ENCODE results near the gene NME7.

The NME7 gene

GRCh38 chr1:169110236-169110635 is 257.4 kb downstream of the NME7 start:
- in situ Hi-C loops (cut with HindIII; ENCODE audit: low sequenced_read_pairs), result no loop called here

DNA sequence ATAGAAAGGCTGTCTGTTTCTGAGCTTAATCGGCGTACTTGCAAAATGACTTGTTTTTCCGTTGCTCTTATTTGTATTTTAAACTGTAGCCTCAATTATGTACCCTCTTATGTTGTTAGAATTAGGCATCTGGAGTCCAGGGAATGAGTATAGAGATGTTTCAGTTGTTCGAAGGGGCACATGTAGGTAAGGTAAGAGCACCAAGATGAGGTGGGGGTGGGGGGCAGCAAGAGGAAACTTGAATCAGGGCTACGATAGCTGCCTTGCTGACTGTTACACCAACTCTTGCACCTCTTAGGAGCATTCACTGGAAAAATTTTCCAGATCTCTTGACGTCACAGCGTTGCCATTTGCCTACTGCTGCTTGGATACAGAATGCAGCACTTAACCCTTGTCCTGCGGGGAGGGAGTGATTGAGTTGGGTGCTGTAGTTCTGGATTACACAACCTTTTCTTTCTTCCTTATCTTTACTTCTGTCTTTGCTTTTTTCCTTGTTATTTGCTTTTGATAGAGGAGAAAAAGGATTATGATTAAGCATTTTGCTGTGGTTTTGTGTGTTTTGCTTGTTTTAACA is 257.9 kb downstream of the NME7 start:
- in situ Hi-C loops (cut with HindIII; ENCODE audit: low sequenced_read_pairs), result no loop called here

- in situ Hi-C loops (cut with HindIII; ENCODE audit: low sequenced_read_pairs), result no loop called here
These were observed 258.6 kb downstream of the NME7 start for GRCh38 chr1:169108863-169109560.

DNA sequence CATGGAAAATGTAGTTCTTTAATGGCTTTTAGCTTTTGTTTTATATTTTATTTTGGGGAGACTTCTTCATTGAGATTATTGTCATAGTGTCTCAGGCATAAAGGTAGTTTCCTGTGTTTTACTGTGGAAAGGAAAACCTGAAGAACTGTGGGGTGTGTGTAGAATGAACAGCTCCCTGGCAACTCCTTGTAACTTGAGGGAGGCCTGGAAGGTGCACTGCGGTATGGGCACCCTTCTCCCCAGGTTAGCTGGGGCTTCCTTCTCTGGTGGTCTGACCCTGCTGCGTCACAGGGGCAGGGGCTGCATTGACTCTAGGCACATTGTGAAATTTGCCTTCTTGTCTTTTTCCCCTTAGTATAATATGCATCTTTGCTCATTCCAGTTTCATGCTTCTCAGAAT is 259.4 kb downstream of the NME7 start:
- in situ Hi-C loops (cut with HindIII; ENCODE audit: low sequenced_read_pairs), result no loop called here

- in situ Hi-C loops (cut with HindIII; ENCODE audit: low sequenced_read_pairs), result no loop called here
These were observed 259.9 kb downstream of the NME7 start for GRCh38 chr1:169107603-169108208.

DNA sequence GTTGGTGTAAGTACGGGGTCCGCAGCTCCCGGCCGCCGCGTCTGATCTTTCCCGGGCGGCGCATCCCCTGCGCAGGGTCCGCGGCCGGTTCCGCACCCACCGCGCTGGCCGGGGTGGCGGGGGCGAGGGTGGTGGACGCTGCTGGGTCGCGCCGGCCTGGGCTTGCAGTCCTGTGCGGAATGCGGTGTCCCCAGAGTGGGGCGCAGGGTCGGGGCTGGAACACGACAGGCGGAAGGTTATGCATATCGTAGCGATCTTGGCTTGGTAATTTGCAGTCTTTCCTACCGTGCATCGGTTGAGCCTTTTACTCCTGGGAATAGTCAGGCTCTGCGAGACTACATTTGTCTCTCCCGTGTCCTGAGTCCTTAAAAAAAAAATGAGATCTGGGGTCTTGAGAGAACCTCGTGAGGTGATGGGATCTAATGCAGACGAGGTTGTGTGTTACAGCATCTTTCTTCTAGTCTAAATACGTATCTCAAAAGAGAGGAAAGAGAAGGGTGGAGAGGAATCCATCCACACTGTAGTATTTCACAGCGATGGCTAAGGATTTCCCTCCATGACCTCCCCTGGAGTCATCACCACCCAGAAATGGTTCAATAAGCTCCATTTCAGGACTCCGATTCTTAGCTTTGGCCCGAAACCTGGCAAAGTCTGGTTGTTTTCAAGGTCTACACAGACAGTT is 260.5 kb downstream of the NME7 start:
- in situ Hi-C loops (cut with HindIII; ENCODE audit: low sequenced_read_pairs), result no loop called here

GRCh38 chr1:169106095-169106920 is 261.3 kb downstream of the NME7 start, which contains the start of gene ATP1B1:
Gene ATP1B1, plus strand, starts transcription at chr1:169106690. Its CDS starts 140 bp downstream, at chr1:169106830.
- in situ Hi-C loops (cut with HindIII; ENCODE audit: low sequenced_read_pairs), result no loop called here

GRCh38 chr1:169105434-169106094 is 262.0 kb downstream of the NME7 start:
- in situ Hi-C loops (cut with HindIII; ENCODE audit: low sequenced_read_pairs), result no loop called here

DNA sequence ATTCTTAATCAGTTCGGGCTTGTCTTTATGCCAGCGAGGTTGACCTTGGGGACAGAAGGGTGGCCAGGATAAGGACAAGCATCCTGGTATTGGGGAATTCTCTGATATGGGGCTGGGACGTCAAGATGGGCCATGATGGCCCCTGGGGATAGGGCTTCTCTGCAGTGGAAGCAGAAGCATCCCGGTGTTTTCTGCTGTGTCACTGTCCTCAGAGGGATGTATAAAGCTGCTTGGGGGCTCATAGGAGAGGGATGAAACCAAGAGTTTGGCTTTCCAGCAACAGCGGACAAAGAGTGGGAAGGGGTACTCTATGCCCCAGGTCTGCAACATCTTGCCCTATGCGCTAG is 262.5 kb downstream of the NME7 start:
- in situ Hi-C loops (cut with HindIII; ENCODE audit: low sequenced_read_pairs), result no loop called here

DNA sequence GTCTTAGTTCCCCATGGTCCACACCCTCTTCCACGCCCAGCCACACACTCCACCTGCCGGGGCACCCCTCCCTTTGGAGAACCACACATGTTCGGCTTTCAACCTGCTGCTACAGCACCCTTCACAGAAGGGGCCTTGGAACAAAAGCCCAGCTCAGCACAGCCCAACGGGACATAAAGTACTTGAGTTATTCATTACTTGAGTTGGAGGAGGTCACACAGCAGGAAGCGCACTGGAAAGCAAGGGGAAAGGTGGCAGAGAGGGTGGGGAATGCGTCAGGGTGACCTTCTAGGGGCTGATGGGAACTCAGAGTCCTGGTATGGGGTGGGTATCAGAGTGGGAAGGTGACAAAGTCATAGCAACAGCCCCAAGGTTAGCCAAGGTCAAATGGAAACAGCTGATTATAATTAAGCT is 264.1 kb downstream of the NME7 start:
- in situ Hi-C loops (cut with HindIII; ENCODE audit: low sequenced_read_pairs), result no loop called here

- in situ Hi-C loops (cut with HindIII; ENCODE audit: low sequenced_read_pairs), result no loop called here
These were observed 264.6 kb downstream of the NME7 start for GRCh38 chr1:169103002-169103401.

DNA sequence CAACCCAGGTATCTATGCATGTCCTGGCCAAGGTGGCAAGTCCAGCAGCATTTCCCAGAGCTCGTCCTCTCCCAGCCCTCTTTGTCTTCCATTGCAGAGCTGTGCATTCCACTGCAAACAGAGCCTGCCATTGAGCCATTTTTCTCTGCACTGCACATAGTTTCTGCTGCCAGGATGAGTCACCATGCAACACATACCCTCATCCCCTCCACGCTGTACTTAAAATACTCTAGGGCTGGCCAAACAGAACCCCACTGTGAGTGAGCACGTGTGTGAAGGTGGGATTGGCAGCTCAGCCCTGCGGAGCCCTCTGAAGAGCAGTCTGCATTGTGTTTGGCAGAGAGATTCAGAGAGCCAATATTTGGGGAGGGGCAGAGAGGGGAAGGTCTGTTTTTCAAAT is 265.0 kb downstream of the NME7 start:
- in situ Hi-C loops (cut with HindIII; ENCODE audit: low sequenced_read_pairs), result no loop called here

- in situ Hi-C loops (cut with HindIII; ENCODE audit: low sequenced_read_pairs), result no loop called here
These were observed 266.9 kb downstream of the NME7 start for GRCh38 chr1:169100651-169101088.

GRCh38 chr1:169100208-169100607 is 267.4 kb downstream of the NME7 start:
- in situ Hi-C loops (cut with HindIII; ENCODE audit: low sequenced_read_pairs), result no loop called here

GRCh38 chr1:169099561-169099960 is 268.0 kb downstream of the NME7 start:
- in situ Hi-C loops (cut with HindIII; ENCODE audit: low sequenced_read_pairs), result no loop called here

GRCh38 chr1:169098380-169098779 is 269.2 kb downstream of the NME7 start:
- in situ Hi-C loops (cut with HindIII; ENCODE audit: low sequenced_read_pairs), result no loop called here

DNA sequence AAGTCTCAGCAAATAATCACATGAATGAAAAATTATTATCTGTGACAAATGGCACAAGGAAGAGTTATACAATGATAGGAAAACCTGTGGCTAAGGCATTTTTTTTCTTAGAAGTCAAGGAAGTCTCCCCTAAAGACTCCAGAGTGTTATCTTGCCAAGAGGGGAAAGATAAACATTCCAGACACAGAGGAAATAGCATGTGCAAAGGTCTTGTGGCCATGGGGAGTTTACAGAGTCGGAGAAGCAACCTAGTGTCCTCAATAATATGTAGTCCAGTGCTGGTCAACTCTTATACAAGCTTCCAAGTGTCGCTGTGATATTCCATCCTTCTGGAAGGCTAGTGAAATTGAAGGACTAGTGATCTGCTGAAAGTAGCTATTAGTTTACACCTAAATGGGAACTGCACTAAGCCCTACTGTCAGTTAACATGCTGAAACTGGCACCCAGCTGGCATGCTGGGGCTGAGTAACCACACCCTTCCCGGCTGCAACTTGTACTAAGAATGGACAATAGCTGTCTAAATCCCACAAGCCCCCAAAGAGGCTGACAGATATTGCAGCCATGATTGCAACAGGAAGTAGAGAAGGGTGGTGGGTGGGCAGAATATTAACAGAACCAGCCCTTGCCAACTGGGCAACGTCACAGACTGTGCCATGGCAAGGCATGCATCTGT is 272.6 kb downstream of the NME7 start:
- in situ Hi-C loops (cut with HindIII; ENCODE audit: low sequenced_read_pairs), result no loop called here

- in situ Hi-C loops (cut with HindIII; ENCODE audit: low sequenced_read_pairs), result no loop called here
These were observed 275.2 kb downstream of the NME7 start for GRCh38 chr1:169092399-169092798.

- in situ Hi-C loops (cut with HindIII; ENCODE audit: low sequenced_read_pairs), result no loop called here
These were observed 276.1 kb downstream of the NME7 start for GRCh38 chr1:169091480-169091941.

DNA sequence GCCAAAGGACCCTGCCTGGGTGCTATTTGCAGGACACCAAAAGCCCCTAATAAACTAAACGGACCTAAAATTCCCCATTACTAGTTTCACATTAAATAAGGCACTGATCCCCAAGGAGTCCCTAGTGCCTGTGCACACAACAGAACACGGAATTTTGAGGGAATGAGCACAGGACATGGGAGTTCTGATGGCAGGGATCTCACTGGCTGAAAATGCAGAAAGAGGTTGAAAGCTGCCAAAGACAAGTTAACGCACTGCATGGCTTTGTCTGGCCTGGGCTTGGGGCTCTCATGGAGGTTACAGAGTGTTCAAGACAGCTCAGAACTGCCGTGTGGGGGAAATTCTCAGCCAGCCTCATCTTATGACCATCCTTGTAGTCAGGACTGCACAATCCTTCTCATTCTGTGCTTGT is 276.7 kb downstream of the NME7 start:
- in situ Hi-C loops (cut with HindIII; ENCODE audit: low sequenced_read_pairs), result no loop called here

All from endothelial cell of hepatic sinusoid (primary cell).